ENCODE results near the gene RALGAPA1.
A peak's percentile ranks its signal among the peaks of the same experiment; 100 is the strongest.

DNA sequence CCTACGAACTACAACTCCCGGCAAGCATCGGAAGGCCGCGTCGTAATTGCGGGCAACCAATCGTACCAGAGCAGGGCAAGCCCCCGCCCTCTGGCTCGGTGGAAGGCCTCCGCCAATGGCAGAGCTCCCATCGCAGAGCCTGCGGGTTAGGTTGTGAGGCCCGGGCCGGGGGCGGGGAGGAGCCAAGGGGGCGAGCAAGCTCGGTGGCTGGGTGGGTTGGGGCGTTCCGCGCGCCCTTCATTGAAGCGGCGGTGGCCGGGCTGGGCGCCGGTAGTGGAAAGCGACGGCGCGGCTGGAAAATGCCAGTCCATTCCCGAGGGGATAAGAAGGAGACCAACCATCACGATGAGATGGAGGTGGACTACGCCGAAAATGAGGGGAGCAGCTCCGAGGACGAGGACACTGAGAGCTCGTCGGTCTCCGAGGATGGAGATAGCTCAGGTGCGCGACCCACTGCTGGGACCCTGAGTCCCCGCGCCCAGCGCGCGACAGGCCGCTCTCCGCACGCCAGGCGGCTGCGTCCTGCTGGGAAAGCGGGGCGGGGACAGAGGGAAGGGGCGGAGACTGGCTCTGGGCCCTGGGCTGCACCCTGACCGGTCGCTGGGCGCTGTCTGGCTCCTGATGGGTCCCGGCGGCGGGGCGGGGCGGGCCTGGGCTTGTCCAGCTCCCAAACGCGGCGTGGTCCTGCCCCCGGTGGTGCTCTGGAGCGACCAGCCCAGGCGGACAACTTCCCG, 17.3 kb upstream of the RALGAPA1 start, which contains the start of gene BRMS1L:
- TF ChIP-seq, protein P1, sequence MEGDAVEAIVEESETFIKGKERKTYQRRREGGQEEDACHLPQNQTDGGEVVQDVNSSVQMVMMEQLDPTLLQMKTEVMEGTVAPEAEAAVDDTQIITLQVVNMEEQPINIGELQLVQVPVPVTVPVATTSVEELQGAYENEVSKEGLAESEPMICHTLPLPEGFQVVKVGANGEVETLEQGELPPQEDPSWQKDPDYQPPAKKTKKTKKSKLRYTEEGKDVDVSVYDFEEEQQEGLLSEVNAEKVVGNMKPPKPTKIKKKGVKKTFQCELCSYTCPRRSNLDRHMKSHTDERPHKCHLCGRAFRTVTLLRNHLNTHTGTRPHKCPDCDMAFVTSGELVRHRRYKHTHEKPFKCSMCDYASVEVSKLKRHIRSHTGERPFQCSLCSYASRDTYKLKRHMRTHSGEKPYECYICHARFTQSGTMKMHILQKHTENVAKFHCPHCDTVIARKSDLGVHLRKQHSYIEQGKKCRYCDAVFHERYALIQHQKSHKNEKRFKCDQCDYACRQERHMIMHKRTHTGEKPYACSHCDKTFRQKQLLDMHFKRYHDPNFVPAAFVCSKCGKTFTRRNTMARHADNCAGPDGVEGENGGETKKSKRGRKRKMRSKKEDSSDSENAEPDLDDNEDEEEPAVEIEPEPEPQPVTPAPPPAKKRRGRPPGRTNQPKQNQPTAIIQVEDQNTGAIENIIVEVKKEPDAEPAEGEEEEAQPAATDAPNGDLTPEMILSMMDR (IDR thresholded peaks at IDR 0.05) = no peak
- no peak for TF ChIP-seq NFIC (IDR thresholded peaks at IDR 0.05; ENCODE audit: borderline replicate concordance)
- TF ChIP-seq RXRA (IDR thresholded peaks at IDR 0.05; ENCODE audit: borderline replicate concordance, low read depth) = no peak
- peak; percentile 82; the same call in 1 of the 2 replicates for TF ChIP-seq MXI1 (IDR thresholded peaks at IDR 0.05; ENCODE audit: low read depth, low read length)
- TF ChIP-seq EZH2phosphoT487 (IDR thresholded peaks at IDR 0.05; ENCODE audit: borderline replicate concordance, low read depth) = no peak
- TF ChIP-seq, protein P2, sequence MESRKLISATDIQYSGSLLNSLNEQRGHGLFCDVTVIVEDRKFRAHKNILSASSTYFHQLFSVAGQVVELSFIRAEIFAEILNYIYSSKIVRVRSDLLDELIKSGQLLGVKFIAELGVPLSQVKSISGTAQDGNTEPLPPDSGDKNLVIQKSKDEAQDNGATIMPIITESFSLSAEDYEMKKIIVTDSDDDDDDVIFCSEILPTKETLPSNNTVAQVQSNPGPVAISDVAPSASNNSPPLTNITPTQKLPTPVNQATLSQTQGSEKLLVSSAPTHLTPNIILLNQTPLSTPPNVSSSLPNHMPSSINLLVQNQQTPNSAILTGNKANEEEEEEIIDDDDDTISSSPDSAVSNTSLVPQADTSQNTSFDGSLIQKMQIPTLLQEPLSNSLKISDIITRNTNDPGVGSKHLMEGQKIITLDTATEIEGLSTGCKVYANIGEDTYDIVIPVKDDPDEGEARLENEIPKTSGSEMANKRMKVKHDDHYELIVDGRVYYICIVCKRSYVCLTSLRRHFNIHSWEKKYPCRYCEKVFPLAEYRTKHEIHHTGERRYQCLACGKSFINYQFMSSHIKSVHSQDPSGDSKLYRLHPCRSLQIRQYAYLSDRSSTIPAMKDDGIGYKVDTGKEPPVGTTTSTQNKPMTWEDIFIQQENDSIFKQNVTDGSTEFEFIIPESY (IDR thresholded peaks at IDR 0.05; ENCODE audit: borderline replicate concordance, low read depth) = no peak
- peak; percentile 95 for TF ChIP-seq POLR2AphosphoS5 (IDR thresholded peaks at IDR 0.05; ENCODE audit: low read depth, low read length)
- no peak for TF ChIP-seq RCOR1 (IDR thresholded peaks at IDR 0.05; ENCODE audit: low read length)
- peak; percentile 74; the same call in 1 of the 2 replicates for TF ChIP-seq RFX5 (IDR thresholded peaks at IDR 0.05; ENCODE audit: low read length)
- no peak for TF ChIP-seq TCF12 (IDR thresholded peaks at IDR 0.05)
- TF ChIP-seq, protein P3, sequence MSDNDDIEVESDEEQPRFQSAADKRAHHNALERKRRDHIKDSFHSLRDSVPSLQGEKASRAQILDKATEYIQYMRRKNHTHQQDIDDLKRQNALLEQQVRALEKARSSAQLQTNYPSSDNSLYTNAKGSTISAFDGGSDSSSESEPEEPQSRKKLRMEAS (IDR thresholded peaks at IDR 0.05; ENCODE audit: low read depth) = peak; percentile 77
- no peak for TF ChIP-seq MEF2A (IDR thresholded peaks at IDR 0.05; ENCODE audit: borderline replicate concordance, low read depth)
